Smooth muscle cell (in vitro differentiated cells): ENCODE data around the gene ARMH4. TPM values are rescaled to one million over a fixed set of nuclear protein-coding genes. Genes with fewer than 3 reads are reported as not detected.

Experiments used
- DNase-seq: peaks from one replicate; lab custom pipeline; 2025; ENCODE audit not compliant: unreplicated experiment; lab: John Stamatoyannopoulos, UW
- H2AFZ ChIP-seq: fragments of 200-600 bp; sonication (generic); 2 replicates; pipeline ENCODE4 v1.6.0; 2016; ENCODE audit warnings: antibody characterized with exemption, low read depth, mild to moderate bottlenecking
- H3F3A ChIP-seq: fragments of 200-600 bp; sonication (generic); 2 replicates; pipeline ENCODE4 v1.6.0; 2017; ENCODE audit warnings: antibody characterized with exemption, low read depth
- H3K27ac ChIP-seq: fragments of 200-600 bp; sonication (generic); 2 replicates; pipeline ENCODE4 v1.5.1; 2016; ENCODE audit warnings: low read depth, mild to moderate bottlenecking
- H3K27me3 ChIP-seq: fragments of 200-600 bp; sonication (generic); 2 replicates; pipeline ENCODE4 v1.6.1; 2016; ENCODE audit warnings: low read depth, mild to moderate bottlenecking
- H3K36me3 ChIP-seq: fragments of 200-600 bp; sonication (generic); 2 replicates; pipeline ENCODE4 v1.5.1; 2016; ENCODE audit warnings: low read depth
- H3K4me1 ChIP-seq: fragments of 200-600 bp; sonication (generic); 2 replicates; pipeline ENCODE4 v1.5.1; 2016; ENCODE audit warnings: low read depth
- H3K4me2 ChIP-seq: fragments of 200-600 bp; sonication (generic); 2 replicates; pipeline ENCODE4 v1.6.0; 2016; ENCODE audit warnings: mild to moderate bottlenecking
- H3K4me3 ChIP-seq: fragments of 200-600 bp; sonication (generic); 2 replicates; pipeline ENCODE4 v1.5.1; 2016; ENCODE audit warnings: mild to moderate bottlenecking
- H3K79me2 ChIP-seq: fragments of 200-600 bp; sonication (generic); 2 replicates; pipeline ENCODE4 v1.6.0; 2016; ENCODE audit warnings: low read depth, mild to moderate bottlenecking
- H3K9ac ChIP-seq: fragments of 200-600 bp; sonication (generic); 2 replicates; pipeline ENCODE4 v1.6.0; 2016; ENCODE audit warnings: low read depth
- H3K9me3 ChIP-seq: fragments of 200-600 bp; sonication (generic); replicated peaks from 2 replicates; pipeline ENCODE4 v1.5.1; 2016; ENCODE audit warnings: low read depth
- H4K20me1 ChIP-seq: fragments of 200-600 bp; sonication (generic); 2 replicates; pipeline ENCODE4 v1.6.0; 2016; ENCODE audit warnings: low read depth
- CTCF ChIP-seq: fragments of 200-600 bp; sonication (generic); IDR thresholded peaks from 2 replicates; pipeline ENCODE4 v1.5.1; 2017; ENCODE audit warnings: borderline replicate concordance, mild to moderate bottlenecking, antibody characterized with exemption; ENCODE audit not compliant: insufficient read depth, poor library complexity, severe bottlenecking
- WGBS: methylation state at CpG from one replicate; pipeline ENCODE4 v1.1.7; 2016; ENCODE audit warnings: low lambda C conversion rate; 5-methylcytosine and 5-hydroxymethylcytosine counted together
- polyA plus RNA-seq: library from polyadenylated mRNA; unstranded; fragments of >200 nt; fragmentation: Nextera tagmentation; extraction: Ambion mirVana; gene quantifications from 2 replicates; pipeline ENCODE4 v1.2.1, GENCODE V29; 2016
- total RNA-seq: library from RNA; depleted of rRNA; stranded (reverse); fragments of >200 nt; gene quantifications from 2 replicates; pipeline ENCODE4 v1.2.3, GENCODE V29; 2014

ARMH4 gene
- total and polyA plus RNA-seq, 2 experiments from 2014 or later: 12.9 to 14.7 TPM

- Histone ChIP-seq H4K20me1 (no peaks in the 10 kb centered on the region), H3K4me3 (no peak overlapping the region), H3K4me2 (no peak overlapping the region), H3K9ac (no peak overlapping the region), H3K27ac (no peak overlapping the region), H3K4me1 (no peaks in the 10 kb centered on the region), H2AFZ (no peak overlapping the region), H3F3A (no peaks in the 10 kb centered on the region), H3K9me3 (no peaks in the 10 kb centered on the region), H3K79me2 (no peaks in the 10 kb centered on the region), H3K36me3 (no peaks in the 10 kb centered on the region), H3K27me3 (no peaks in the 10 kb centered on the region)
- 94% methylated on average over 10 of the region's 10 CpGs for WGBS
- no peak for TF ChIP-seq CTCF
- DNase-seq: no peak
Observed at GRCh38 chr14:58138714-58139482, 13.1 kb downstream of the ARMH4 start.

GRCh38 chr14:58138031-58138713, 13.8 kb downstream of the ARMH4 start:
- Histone ChIP-seq H3K79me2 (no peaks in the 10 kb centered on the region), H3K27ac (no peak overlapping the region), H3K27me3 (no peaks in the 10 kb centered on the region), H4K20me1 (no peaks in the 10 kb centered on the region), H3K9me3 (no peaks in the 10 kb centered on the region), H3K4me2 (no peak overlapping the region), H2AFZ (no peak overlapping the region), H3F3A (no peaks in the 10 kb centered on the region), H3K9ac (no peak overlapping the region), H3K36me3 (no peaks in the 10 kb centered on the region), H3K4me3 (no peak overlapping the region), H3K4me1 (no peaks in the 10 kb centered on the region)
- no peak for TF ChIP-seq CTCF
- no peak for DNase-seq
- 76% methylated on average over 10 of the region's 10 CpGs for WGBS

- H3K4me2 ChIP-seq: no peak overlapping the region
- no peaks in the 10 kb centered on the region for H4K20me1 ChIP-seq
- H3F3A ChIP-seq: no peaks in the 10 kb centered on the region
Observed at GRCh38 chr14:58133739-58134138, 18.3 kb downstream of the ARMH4 start.

More at GRCh38 chr14:58133739-58134138, 18.3 kb downstream of the ARMH4 start:
- WGBS: 88% methylated on average over 1 of the region's 1 CpG
- Histone ChIP-seq H3K79me2 (no peaks in the 10 kb centered on the region), H3K4me3 (no peak overlapping the region), H3K27ac (no peak overlapping the region), H3K27me3 (no peaks in the 10 kb centered on the region), H2AFZ (no peak overlapping the region), H3K36me3 (no peaks in the 10 kb centered on the region), H3K9me3 (no peaks in the 10 kb centered on the region), H3K4me1 (no peaks in the 10 kb centered on the region), H3K9ac (no peak overlapping the region)
- no peak for DNase-seq
- TF ChIP-seq CTCF: no peak
